Keratinocyte (primary cell): ENCODE results near the gene ZNF136.

ENCODE experiments used
- EZH2 ChIP-seq: IDR thresholded peaks from one replicate; pipeline ENCODE4 v1.6.1; 2012; ENCODE audit warnings: inconsistent platforms, mild to moderate bottlenecking, low read length, moderate library complexity
- TF ChIP-seq, protein P1 (sequence below), 3 experiments: IDR thresholded peaks in 1 of 3; conservative IDR thresholded peaks in 1 of 3; optimal IDR thresholded peaks in 1 of 3; 2 replicates in 2 of 3; 3 replicates in 1 of 3; pipeline versions ENCODE3 to v1.5.1; 2011; ENCODE audit warnings: low read length in 3 of 3, mild to moderate bottlenecking in 3 of 3, moderate library complexity in 2 of 3, control low read depth in 1 of 3, inconsistent platforms in 1 of 3; ENCODE audit not compliant: insufficient read depth in 2 of 3; ENCODE audit errors: extremely low read depth in 1 of 3

GRCh38 chr19:12155324-12155860 lies 7.5 kb upstream of the ZNF136 start:
- TF ChIP-seq, protein P1, sequence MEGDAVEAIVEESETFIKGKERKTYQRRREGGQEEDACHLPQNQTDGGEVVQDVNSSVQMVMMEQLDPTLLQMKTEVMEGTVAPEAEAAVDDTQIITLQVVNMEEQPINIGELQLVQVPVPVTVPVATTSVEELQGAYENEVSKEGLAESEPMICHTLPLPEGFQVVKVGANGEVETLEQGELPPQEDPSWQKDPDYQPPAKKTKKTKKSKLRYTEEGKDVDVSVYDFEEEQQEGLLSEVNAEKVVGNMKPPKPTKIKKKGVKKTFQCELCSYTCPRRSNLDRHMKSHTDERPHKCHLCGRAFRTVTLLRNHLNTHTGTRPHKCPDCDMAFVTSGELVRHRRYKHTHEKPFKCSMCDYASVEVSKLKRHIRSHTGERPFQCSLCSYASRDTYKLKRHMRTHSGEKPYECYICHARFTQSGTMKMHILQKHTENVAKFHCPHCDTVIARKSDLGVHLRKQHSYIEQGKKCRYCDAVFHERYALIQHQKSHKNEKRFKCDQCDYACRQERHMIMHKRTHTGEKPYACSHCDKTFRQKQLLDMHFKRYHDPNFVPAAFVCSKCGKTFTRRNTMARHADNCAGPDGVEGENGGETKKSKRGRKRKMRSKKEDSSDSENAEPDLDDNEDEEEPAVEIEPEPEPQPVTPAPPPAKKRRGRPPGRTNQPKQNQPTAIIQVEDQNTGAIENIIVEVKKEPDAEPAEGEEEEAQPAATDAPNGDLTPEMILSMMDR (optimal IDR thresholded peaks at IDR 0.05 in 1 of 3, IDR thresholded peaks at IDR 0.05 in 1 of 3, conservative IDR thresholded peaks at IDR 0.05 in 1 of 3; ENCODE audit: extremely low read depth in 1 of 3, insufficient read depth in 2 of 3, low read length in 3 of 3), result no peak
- TF ChIP-seq EZH2, result no peak
